ENCODE data around the gene HOXD9.

DNA sequence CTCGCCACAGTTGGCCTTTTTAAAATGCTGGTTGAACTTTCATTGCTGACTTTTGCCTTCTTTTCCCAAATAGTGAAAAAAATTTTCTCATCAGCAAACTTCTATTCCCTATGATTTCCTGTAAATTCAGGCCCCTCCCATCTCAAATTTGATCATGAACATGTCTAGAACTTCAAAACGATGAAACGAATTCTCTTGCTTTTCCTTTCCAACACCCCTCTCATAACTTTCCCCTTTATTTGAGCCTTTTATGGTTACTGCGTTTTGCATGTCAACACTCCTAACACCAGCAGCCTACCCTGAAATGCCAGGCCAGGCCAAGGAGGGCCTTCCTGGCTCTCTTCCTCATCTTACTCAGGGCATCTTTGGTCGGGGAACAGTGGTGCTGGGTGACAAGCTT is 31.7 kb upstream of the HOXD9 start:
- no peak for TF ChIP-seq EP300 (IDR thresholded peaks at IDR 0.05)
- TF ChIP-seq, protein P1, sequence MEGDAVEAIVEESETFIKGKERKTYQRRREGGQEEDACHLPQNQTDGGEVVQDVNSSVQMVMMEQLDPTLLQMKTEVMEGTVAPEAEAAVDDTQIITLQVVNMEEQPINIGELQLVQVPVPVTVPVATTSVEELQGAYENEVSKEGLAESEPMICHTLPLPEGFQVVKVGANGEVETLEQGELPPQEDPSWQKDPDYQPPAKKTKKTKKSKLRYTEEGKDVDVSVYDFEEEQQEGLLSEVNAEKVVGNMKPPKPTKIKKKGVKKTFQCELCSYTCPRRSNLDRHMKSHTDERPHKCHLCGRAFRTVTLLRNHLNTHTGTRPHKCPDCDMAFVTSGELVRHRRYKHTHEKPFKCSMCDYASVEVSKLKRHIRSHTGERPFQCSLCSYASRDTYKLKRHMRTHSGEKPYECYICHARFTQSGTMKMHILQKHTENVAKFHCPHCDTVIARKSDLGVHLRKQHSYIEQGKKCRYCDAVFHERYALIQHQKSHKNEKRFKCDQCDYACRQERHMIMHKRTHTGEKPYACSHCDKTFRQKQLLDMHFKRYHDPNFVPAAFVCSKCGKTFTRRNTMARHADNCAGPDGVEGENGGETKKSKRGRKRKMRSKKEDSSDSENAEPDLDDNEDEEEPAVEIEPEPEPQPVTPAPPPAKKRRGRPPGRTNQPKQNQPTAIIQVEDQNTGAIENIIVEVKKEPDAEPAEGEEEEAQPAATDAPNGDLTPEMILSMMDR (IDR thresholded peaks at IDR 0.05), result no peak
- no peak for TF ChIP-seq POLR2A (IDR thresholded peaks at IDR 0.05)
- TF ChIP-seq POLR2AphosphoS5 (IDR thresholded peaks at IDR 0.05), result no peak
